ENCODE results near the gene ZC2HC1C.

The ZC2HC1C gene

DNA sequence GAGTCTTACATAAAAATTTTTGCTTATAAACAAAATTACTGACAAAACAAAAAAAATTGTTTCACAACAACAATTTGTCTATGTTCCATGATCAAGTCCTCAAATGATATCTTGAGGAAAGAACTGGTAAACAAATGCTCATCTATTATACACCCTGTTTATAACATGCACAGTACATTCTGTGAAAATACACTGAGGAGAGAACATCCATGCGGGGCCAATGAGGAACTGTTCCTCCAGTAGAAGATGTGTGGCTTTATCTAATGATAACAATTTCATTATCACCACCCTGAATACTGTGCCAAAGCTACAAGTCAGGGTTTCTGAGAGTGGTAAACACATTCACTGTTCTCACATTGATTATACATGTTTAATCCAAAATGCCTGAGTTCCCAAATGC is 28.9 kb upstream of the ZC2HC1C start:
- H3K4me3 ChIP-seq (ENCODE audit: low read depth, low read length) = no peak overlapping the region
- TF ChIP-seq, protein P1, sequence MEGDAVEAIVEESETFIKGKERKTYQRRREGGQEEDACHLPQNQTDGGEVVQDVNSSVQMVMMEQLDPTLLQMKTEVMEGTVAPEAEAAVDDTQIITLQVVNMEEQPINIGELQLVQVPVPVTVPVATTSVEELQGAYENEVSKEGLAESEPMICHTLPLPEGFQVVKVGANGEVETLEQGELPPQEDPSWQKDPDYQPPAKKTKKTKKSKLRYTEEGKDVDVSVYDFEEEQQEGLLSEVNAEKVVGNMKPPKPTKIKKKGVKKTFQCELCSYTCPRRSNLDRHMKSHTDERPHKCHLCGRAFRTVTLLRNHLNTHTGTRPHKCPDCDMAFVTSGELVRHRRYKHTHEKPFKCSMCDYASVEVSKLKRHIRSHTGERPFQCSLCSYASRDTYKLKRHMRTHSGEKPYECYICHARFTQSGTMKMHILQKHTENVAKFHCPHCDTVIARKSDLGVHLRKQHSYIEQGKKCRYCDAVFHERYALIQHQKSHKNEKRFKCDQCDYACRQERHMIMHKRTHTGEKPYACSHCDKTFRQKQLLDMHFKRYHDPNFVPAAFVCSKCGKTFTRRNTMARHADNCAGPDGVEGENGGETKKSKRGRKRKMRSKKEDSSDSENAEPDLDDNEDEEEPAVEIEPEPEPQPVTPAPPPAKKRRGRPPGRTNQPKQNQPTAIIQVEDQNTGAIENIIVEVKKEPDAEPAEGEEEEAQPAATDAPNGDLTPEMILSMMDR (IDR thresholded peaks at IDR 0.05; ENCODE audit: borderline replicate concordance, insufficient read depth, low read depth, low read length) = no peak

DNA sequence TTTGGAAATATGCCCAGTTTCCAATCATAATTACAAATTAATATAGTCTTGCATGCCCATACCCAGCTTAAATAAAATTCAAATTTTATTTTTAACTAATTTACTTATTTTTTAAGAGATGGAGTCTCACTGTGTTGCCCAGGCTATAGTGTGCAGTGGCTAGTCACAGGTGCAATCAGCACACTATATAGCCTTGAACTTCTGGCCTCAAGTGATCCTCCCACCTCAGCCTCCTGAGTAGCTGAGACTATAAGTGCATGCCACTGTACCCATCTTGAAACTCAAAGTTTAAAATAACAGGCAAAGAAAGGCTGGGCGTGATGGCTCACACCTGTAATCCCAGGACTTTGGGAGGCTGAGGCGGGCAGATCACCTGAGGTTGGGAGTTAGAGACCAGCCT is 28.5 kb upstream of the ZC2HC1C start:
- TF ChIP-seq, protein P1 (IDR thresholded peaks at IDR 0.05; ENCODE audit: borderline replicate concordance, insufficient read depth, low read depth, low read length) = no peak
- no peak overlapping the region for H3K4me3 ChIP-seq (ENCODE audit: low read depth, low read length)

DNA sequence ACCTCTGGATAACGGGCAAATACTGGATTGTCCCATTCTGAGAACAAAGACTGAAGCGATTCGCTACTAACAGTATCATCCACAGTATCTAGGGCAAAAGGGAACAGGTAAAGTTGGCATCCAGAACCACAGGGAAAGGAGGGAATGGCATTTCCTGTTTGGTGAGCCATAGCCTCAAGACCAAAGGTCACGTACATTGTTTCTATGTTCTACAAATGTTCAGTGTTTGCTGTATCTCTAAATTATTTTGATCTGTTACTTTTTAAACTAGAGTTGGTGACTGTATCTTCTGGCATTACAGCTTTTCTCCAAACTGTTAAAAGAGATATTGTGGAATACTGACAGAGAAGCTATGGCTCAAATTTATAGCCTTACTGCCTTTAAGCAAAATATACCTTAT is 27.8 kb upstream of the ZC2HC1C start:
- no peak overlapping the region for H3K4me3 ChIP-seq (ENCODE audit: low read depth, low read length)
- TF ChIP-seq, protein P1 (IDR thresholded peaks at IDR 0.05; ENCODE audit: borderline replicate concordance, insufficient read depth, low read depth, low read length) = no peak

DNA sequence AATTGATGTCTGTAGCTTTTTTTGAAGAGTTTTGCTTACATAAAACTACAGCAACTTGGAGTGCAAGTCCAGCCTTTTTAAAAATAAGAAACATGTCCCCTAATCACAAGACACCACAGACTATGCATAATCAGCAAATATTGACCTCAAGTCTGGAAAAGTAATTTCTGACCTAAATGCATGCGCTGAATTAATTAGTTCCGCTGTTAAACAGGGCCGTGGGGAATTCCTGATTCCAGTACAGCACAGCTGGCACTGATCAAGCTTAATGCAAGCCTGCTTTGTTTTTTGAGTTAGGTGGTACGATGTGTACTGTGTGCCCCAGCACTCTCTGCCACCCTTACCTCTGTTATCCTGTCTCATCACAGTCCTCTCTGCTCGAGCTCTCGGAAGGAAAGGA is 27.4 kb upstream of the ZC2HC1C start:
- TF ChIP-seq, protein P1 (IDR thresholded peaks at IDR 0.05; ENCODE audit: borderline replicate concordance, insufficient read depth, low read depth, low read length) = no peak
- H3K4me3 ChIP-seq (ENCODE audit: low read depth, low read length) = no peak overlapping the region

DNA sequence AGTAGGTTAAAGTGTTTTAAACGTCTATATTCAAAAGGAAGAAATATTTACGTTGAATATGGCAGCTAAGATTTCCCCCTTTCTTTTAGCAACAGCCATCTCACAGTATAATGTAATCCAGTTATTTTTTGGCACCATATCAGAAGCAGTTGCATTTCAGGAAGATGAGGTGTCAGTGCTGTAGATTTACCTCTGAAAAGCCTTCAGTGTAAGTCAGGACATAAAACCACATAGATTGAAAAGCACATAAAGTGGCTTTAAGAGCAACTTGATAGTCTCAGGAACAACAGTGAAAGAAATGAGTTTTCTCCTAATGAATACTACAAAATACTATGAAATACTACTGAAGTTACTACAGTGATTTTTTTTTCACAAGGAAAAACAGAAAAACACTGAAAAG is 25.1 kb upstream of the ZC2HC1C start:
- H3K4me3 ChIP-seq (ENCODE audit: low read depth, low read length) = no peak overlapping the region
- TF ChIP-seq, protein P1 (IDR thresholded peaks at IDR 0.05; ENCODE audit: borderline replicate concordance, insufficient read depth, low read depth, low read length) = no peak

DNA sequence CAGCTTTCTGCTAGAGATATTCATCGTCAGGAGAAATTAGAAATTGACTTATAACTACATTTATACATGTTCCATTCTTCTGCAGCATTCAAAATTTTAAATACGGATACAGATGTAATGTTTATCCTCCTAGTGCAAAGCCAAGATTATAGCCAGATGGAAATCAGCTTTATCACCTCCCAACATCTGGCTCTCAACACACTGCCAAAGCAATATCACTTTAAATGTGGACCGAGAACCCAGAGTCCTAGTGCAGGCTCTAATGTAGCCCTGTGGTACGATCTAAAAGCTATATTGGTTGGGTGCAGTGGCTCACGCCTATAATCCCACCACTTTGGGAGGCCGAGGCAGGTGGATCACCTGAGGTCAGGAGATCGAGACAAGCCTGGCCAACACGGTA is 24.7 kb upstream of the ZC2HC1C start:
- H3K4me3 ChIP-seq (ENCODE audit: low read depth, low read length) = no peak overlapping the region
- TF ChIP-seq, protein P1 (IDR thresholded peaks at IDR 0.05; ENCODE audit: borderline replicate concordance, insufficient read depth, low read depth, low read length) = no peak

DNA sequence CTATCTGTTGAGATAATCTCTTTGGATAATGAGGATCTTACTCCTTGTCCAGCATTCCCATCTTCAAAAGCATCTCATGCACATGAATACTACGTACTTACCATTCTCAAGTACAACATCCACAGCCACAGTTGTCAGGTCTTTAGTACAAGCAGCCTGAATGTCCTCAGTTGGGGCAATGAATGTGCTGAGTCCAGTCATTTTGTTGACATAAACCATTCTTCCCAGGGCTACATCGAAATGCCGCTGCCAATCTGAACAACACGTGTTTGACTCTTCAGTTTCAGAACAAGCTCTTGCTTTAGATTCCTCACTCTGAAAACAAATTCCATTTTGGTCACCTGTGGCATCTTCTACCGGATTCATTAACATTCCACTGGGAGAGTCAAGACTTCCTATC is 23.2 kb upstream of the ZC2HC1C start:
- no peak overlapping the region for H3K4me3 ChIP-seq (ENCODE audit: low read depth, low read length)
- TF ChIP-seq, protein P1 (IDR thresholded peaks at IDR 0.05; ENCODE audit: borderline replicate concordance, insufficient read depth, low read depth, low read length) = no peak
